Right atrium auricular region (tissue), 2 donors: ENCODE data around the gene RTTN. TPM values are rescaled to one million over a fixed set of nuclear protein-coding genes. Genes with fewer than 3 reads are reported as not detected.

Experiments used
- DNase-seq: peaks from one replicate; pipeline ENCODE4 v3.0.0-alpha.2; 2019; ENCODE audit warnings: low spot score
- H3K27ac ChIP-seq, 2 donors: fragments of 200-600 bp; sonication (generic); 1 replicate in 1 of 2; 2 replicates in 1 of 2; pipeline ENCODE4 v1.5.1; 2016 to 2019
- H3K27me3 ChIP-seq, 2 donors: fragments of 200-600 bp; sonication (generic); one replicate each; pipeline versions ENCODE4 v1.5.1 to v1.6.0; 2017 to 2019
- H3K36me3 ChIP-seq: fragments of 200-600 bp; sonication (generic); one replicate; pipeline ENCODE4 v1.5.1; 2016
- H3K4me1 ChIP-seq, 2 donors: fragments of 200-600 bp; sonication (generic); one replicate each; pipeline versions ENCODE4 v1.5.1 to v1.6.0; 2017 to 2019
- H3K4me3 ChIP-seq, 2 donors: fragments of 200-600 bp; sonication (generic); 1 replicate in 1 of 2; 2 replicates in 1 of 2; pipeline ENCODE4 v1.5.1; 2017 to 2019; ENCODE audit warnings: mild to moderate bottlenecking in 1 of 2, moderate library complexity in 1 of 2
- H3K9me3 ChIP-seq, 2 donors: fragments of 200-600 bp; sonication (generic); one replicate each; pipeline ENCODE4 v1.5.1; 2019
- total RNA-seq, 2 donors: library from RNA; depleted of rRNA; stranded (reverse); fragments of >200 nt; gene quantifications; one replicate each; pipeline ENCODE4 v1.1.0, GENCODE V29; 2016
- TF ChIP-seq, protein P1 (sequence below), 2 donors: fragments of 200-600 bp; sonication (generic); IDR thresholded peaks; one replicate each; pipeline ENCODE4 v1.5.1; 2019; ENCODE audit warnings: antibody characterized with exemption in 2 of 2

RTTN gene
- total RNA-seq, 2 donors from 2014 or later = 6.3 to 8.0 TPM

DNA sequence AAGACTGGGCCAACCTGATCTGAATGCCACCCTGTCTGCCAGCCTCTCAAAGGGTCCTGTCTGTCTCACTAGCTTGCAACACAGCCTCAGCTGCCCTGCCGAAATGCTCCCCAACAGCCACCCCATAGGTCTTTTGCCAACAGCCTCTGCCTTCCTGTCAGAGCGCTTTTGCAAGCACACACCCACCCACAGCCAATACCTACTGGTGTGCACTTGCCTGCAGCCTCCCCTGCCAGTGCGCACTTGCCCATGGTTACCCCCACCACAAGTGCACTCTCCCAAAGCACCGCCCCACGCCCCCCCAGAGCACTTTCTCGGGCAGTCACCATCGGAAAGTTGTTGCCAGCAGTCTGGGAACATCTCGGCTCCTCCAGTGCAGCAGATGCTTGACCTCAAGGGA, 48.6 kb downstream of the RTTN start:
- H3K27ac ChIP-seq = no peak overlapping the region
- H3K4me3 ChIP-seq = no peak overlapping the region
- DNase-seq = no peak
- TF ChIP-seq, protein P1, sequence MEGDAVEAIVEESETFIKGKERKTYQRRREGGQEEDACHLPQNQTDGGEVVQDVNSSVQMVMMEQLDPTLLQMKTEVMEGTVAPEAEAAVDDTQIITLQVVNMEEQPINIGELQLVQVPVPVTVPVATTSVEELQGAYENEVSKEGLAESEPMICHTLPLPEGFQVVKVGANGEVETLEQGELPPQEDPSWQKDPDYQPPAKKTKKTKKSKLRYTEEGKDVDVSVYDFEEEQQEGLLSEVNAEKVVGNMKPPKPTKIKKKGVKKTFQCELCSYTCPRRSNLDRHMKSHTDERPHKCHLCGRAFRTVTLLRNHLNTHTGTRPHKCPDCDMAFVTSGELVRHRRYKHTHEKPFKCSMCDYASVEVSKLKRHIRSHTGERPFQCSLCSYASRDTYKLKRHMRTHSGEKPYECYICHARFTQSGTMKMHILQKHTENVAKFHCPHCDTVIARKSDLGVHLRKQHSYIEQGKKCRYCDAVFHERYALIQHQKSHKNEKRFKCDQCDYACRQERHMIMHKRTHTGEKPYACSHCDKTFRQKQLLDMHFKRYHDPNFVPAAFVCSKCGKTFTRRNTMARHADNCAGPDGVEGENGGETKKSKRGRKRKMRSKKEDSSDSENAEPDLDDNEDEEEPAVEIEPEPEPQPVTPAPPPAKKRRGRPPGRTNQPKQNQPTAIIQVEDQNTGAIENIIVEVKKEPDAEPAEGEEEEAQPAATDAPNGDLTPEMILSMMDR (IDR thresholded peaks at IDR 0.05) = no peak
- no peaks in the 10 kb centered on the region for H3K36me3 ChIP-seq
- H3K9me3 ChIP-seq = no peaks in the 10 kb centered on the region
- H3K4me1 ChIP-seq = no peaks in the 10 kb centered on the region
- no peaks in the 10 kb centered on the region for H3K27me3 ChIP-seq

DNA sequence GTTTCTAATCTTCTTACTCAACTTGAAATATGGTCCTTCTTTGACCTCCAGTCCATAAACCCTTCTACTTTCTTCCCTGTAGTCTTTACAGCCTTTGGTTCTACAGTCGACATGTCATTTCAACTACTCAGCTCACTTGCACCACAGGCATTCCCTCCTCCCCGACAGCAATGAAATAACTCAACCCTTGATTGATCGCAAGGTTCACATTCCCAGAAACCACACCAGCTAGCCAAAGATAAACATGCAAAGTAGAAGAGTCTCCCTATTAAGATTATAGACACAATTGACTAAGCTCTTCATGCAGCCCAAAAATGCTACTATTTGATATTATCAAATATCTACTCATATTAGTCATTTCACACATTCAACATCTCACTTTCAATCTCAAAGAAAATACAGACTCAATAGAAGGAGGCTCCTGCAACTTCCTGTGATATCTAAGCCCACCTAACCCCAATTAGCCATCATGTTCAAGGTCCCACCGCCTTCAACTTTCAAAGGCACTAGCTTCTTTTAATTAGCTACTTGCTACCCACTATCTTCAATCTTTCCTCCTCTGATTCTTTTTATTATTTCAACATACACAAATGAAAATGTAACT, 50.8 kb downstream of the RTTN start:
- DNase-seq = no peak
- peaks cover 6% of the 10 kb centered on the region for H3K36me3 ChIP-seq
- no peak overlapping the region for H3K27ac ChIP-seq
- no peak overlapping the region for H3K4me3 ChIP-seq
- H3K27me3 ChIP-seq = no peaks in the 10 kb centered on the region
- no peaks in the 10 kb centered on the region for H3K4me1 ChIP-seq
- H3K9me3 ChIP-seq = no peaks in the 10 kb centered on the region
- TF ChIP-seq, protein P1 (IDR thresholded peaks at IDR 0.05) = no peak

GRCh38 chr18:70151614-70152013, 53.9 kb downstream of the RTTN start:
- no peaks in the 10 kb centered on the region for H3K4me1 ChIP-seq
- H3K27ac ChIP-seq = no peak overlapping the region
- H3K27me3 ChIP-seq = no peaks in the 10 kb centered on the region
- no peaks in the 10 kb centered on the region for H3K9me3 ChIP-seq
- H3K36me3 ChIP-seq = peaks cover 17% of the 10 kb centered on the region
- DNase-seq = no peak
- no peak overlapping the region for H3K4me3 ChIP-seq
- TF ChIP-seq, protein P1 (IDR thresholded peaks at IDR 0.05) = no peak

GRCh38 chr18:70149616-70150301, 55.7 kb downstream of the RTTN start:
- peaks cover 23% of the 10 kb centered on the region for H3K36me3 ChIP-seq

DNA sequence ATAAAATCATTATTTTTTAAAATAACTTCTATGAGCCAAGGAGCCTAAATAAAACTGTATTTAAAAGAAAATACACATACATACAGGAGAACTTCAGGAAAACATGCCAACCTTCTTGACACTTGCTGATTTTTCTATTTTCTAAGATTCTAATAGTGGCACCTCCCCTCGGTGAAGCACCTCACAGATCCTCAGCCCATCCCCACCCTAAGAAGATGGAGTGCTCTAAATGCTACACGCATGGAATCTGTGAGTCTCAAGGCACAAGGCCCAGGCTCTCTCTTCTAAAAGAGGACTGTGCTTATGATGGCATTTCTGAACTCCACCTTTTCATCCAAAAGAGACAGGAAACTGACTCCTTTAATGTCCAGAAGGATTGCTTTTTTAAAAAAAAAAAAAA, 56.3 kb downstream of the RTTN start:
- Histone ChIP-seq H3K27ac (no peak overlapping the region), H3K9me3 (no peaks in the 10 kb centered on the region), H3K27me3 (no peaks in the 10 kb centered on the region), H3K4me3 (no peak overlapping the region), H3K4me1 (no peaks in the 10 kb centered on the region), H3K36me3 (peaks cover 23% of the 10 kb centered on the region)
- TF ChIP-seq, protein P1 (IDR thresholded peaks at IDR 0.05) = no peak
- no peak for DNase-seq

More at GRCh38 chr18:70149616-70150301, 55.7 kb downstream of the RTTN start:
- H3K27me3 ChIP-seq = no peaks in the 10 kb centered on the region
- no peak overlapping the region for H3K27ac ChIP-seq
- H3K4me1 ChIP-seq = no peaks in the 10 kb centered on the region
- TF ChIP-seq, protein P1 (IDR thresholded peaks at IDR 0.05) = no peak
- no peaks in the 10 kb centered on the region for H3K9me3 ChIP-seq
- no peak overlapping the region for H3K4me3 ChIP-seq
- DNase-seq = no peak
